ENCODE results near the gene VPS35.
"Not testable (repeated sequence)": the region's sequence is repeated elsewhere in the genome, so short reads cannot be mapped to it uniquely, and the experiment has no call there.

Gene VPS35

GRCh38 chr16:46658925-46659324 is 30.1 kb downstream of the VPS35 start:
- peak; percentile 27 to 30 for DNase-seq (ENCODE audit: low spot score in 2 of 2)
- Mint-ChIP-seq H3K27ac (peak overlapping the region; percentile 48), H3K36me3 (peaks cover 17% of the 10 kb centered on the region), H3K9me3 (no peaks in the 10 kb centered on the region), H3K27me3 (no peaks in the 10 kb centered on the region), H3K4me1 (peaks cover 17% of the 10 kb centered on the region), H3K4me3 (no peak overlapping the region)
- ATAC-seq (ENCODE audit: low read depth), result peak; percentile 95

GRCh38 chr16:46651305-46651704 is 37.7 kb downstream of the VPS35 start:
- Mint-ChIP-seq H3K27ac (no peak overlapping the region), H3K36me3 (peaks cover 8% of the 10 kb centered on the region)
- no peak for ATAC-seq (ENCODE audit: low read depth)

GRCh38 chr16:46650254-46650623 is 38.7 kb downstream of the VPS35 start:
- no peak overlapping the region for H3K4me3 Mint-ChIP-seq
- DNase-seq (ENCODE audit: low spot score in 2 of 2), result no peak

More at GRCh38 chr16:46651305-46651704, 37.7 kb downstream of the VPS35 start:
- Mint-ChIP-seq H3K4me3 (no peak overlapping the region), H3K4me1 (peaks cover 3% of the 10 kb centered on the region), H3K27me3 (no peaks in the 10 kb centered on the region), H3K9me3 (no peaks in the 10 kb centered on the region)
- DNase-seq (ENCODE audit: low spot score in 2 of 2), result no peak

GRCh38 chr16:46649588-46650253 is 39.3 kb downstream of the VPS35 start:
- H3K9me3 Mint-ChIP-seq, result peaks cover 5% of the 10 kb centered on the region
- no peak overlapping the region for H3K4me3 Mint-ChIP-seq
- no peaks in the 10 kb centered on the region for H3K4me1 Mint-ChIP-seq
- DNase-seq (ENCODE audit: low spot score in 2 of 2) (no peak), ATAC-seq (ENCODE audit: low read depth) (no peak)
- no peak overlapping the region for H3K27ac Mint-ChIP-seq
- peaks cover 17% of the 10 kb centered on the region for H3K36me3 Mint-ChIP-seq
- H3K27me3 Mint-ChIP-seq, result no peaks in the 10 kb centered on the region

More at GRCh38 chr16:46650254-46650623, 38.7 kb downstream of the VPS35 start:
- H3K27me3 Mint-ChIP-seq, result no peaks in the 10 kb centered on the region
- no peak overlapping the region for H3K27ac Mint-ChIP-seq
- ATAC-seq (ENCODE audit: low read depth), result no peak
- H3K36me3 Mint-ChIP-seq, result peaks cover 13% of the 10 kb centered on the region
- peaks cover 5% of the 10 kb centered on the region for H3K9me3 Mint-ChIP-seq
- H3K4me1 Mint-ChIP-seq, result no peaks in the 10 kb centered on the region

- peaks cover 8% of the 10 kb centered on the region for H3K9me3 Mint-ChIP-seq
- DNase-seq (ENCODE audit: low spot score in 2 of 2) (no peak), ATAC-seq (ENCODE audit: low read depth) (no peak)
- no peaks in the 10 kb centered on the region for H3K27me3 Mint-ChIP-seq
- H3K4me3 Mint-ChIP-seq, result no peak overlapping the region
- H3K4me1 Mint-ChIP-seq, result no peaks in the 10 kb centered on the region
- H3K27ac Mint-ChIP-seq, result peak overlapping the region; percentile 41
- H3K36me3 Mint-ChIP-seq, result peaks cover 26% of the 10 kb centered on the region
Observed at GRCh38 chr16:46648656-46649055, 40.3 kb downstream of the VPS35 start.

GRCh38 chr16:46638947-46639925 is 49.7 kb downstream of the VPS35 start:
- no peak overlapping the region for H3K27ac Mint-ChIP-seq
- H3K4me1 Mint-ChIP-seq, result peaks cover 2% of the 10 kb centered on the region
- H3K27me3 Mint-ChIP-seq, result no peaks in the 10 kb centered on the region
- ATAC-seq (ENCODE audit: low read depth) (no peak), DNase-seq (ENCODE audit: low spot score in 2 of 2) (no peak)
- peaks cover 25% of the 10 kb centered on the region for H3K36me3 Mint-ChIP-seq
- H3K4me3 Mint-ChIP-seq, result no peak overlapping the region
- peaks cover 6% of the 10 kb centered on the region for H3K9me3 Mint-ChIP-seq

- Mint-ChIP-seq H3K27me3 (no peaks in the 10 kb centered on the region), H3K36me3 (peaks cover 6% of the 10 kb centered on the region), H3K4me3 (no peak overlapping the region), H3K9me3 (no peaks in the 10 kb centered on the region), H3K27ac (no peak overlapping the region), H3K4me1 (peaks cover 2% of the 10 kb centered on the region)
- no peak for DNase-seq (ENCODE audit: low spot score in 2 of 2)
- no peak for ATAC-seq (ENCODE audit: low read depth)
Observed at GRCh38 chr16:46632778-46633733, 55.9 kb downstream of the VPS35 start.

GRCh38 chr16:46629331-46630219 is 59.4 kb downstream of the VPS35 start:
- Mint-ChIP-seq H3K36me3 (peaks cover 1% of the 10 kb centered on the region), H3K4me3 (no peak overlapping the region), H3K27ac (no peak overlapping the region), H3K9me3 (no peaks in the 10 kb centered on the region), H3K4me1 (no peaks in the 10 kb centered on the region), H3K27me3 (no peaks in the 10 kb centered on the region)
- no peak for ATAC-seq (ENCODE audit: low read depth)
- DNase-seq (ENCODE audit: low spot score in 2 of 2), result no peak

GRCh38 chr16:46627746-46628145 is 61.2 kb downstream of the VPS35 start:
- no peak overlapping the region for H3K4me3 Mint-ChIP-seq
- H3K27ac Mint-ChIP-seq, result no peak overlapping the region

GRCh38 chr16:46626681-46627080 is 62.3 kb downstream of the VPS35 start:
- H3K4me1 Mint-ChIP-seq, H3K27ac Mint-ChIP-seq: not testable (repeated sequence)

More at GRCh38 chr16:46627746-46628145, 61.2 kb downstream of the VPS35 start:
- H3K9me3 Mint-ChIP-seq, result no peaks in the 10 kb centered on the region
- H3K27me3 Mint-ChIP-seq, result no peaks in the 10 kb centered on the region
- DNase-seq (ENCODE audit: low spot score in 2 of 2), result no peak
- H3K4me1 Mint-ChIP-seq, result no peaks in the 10 kb centered on the region
- peaks cover 1% of the 10 kb centered on the region for H3K36me3 Mint-ChIP-seq
- ATAC-seq (ENCODE audit: low read depth), result no peak

GRCh38 chr16:46624862-46625261 is 64.1 kb downstream of the VPS35 start:
- peaks cover 15% of the 10 kb centered on the region for H3K4me1 Mint-ChIP-seq
- not testable (repeated sequence) for H3K4me3 Mint-ChIP-seq; H3K36me3 Mint-ChIP-seq; H3K27me3 Mint-ChIP-seq; DNase-seq (ENCODE audit: low spot score in 2 of 2); ATAC-seq (ENCODE audit: low read depth); H3K9me3 Mint-ChIP-seq; H3K27ac Mint-ChIP-seq

More at GRCh38 chr16:46626681-46627080, 62.3 kb downstream of the VPS35 start:
- not testable (repeated sequence) for H3K36me3 Mint-ChIP-seq; H3K27me3 Mint-ChIP-seq; ATAC-seq (ENCODE audit: low read depth); DNase-seq (ENCODE audit: low spot score in 2 of 2); H3K9me3 Mint-ChIP-seq; H3K4me3 Mint-ChIP-seq

- not testable (repeated sequence) for H3K27ac Mint-ChIP-seq; H3K4me3 Mint-ChIP-seq; H3K36me3 Mint-ChIP-seq; ATAC-seq (ENCODE audit: low read depth); H3K9me3 Mint-ChIP-seq; H3K27me3 Mint-ChIP-seq; DNase-seq (ENCODE audit: low spot score in 2 of 2)
- H3K4me1 Mint-ChIP-seq, result peaks cover 17% of the 10 kb centered on the region
Observed at GRCh38 chr16:46623707-46624106, 65.3 kb downstream of the VPS35 start.

GRCh38 chr16:46623246-46623645 is 65.7 kb downstream of the VPS35 start:
- not testable (repeated sequence) for DNase-seq (ENCODE audit: low spot score in 2 of 2); H3K36me3 Mint-ChIP-seq; H3K27me3 Mint-ChIP-seq; H3K9me3 Mint-ChIP-seq; H3K4me3 Mint-ChIP-seq; H3K27ac Mint-ChIP-seq
- ATAC-seq (ENCODE audit: low read depth), result peak; percentile 17
- H3K4me1 Mint-ChIP-seq, result peaks cover 19% of the 10 kb centered on the region

Measured in memory B cell (primary cell).